RKO (cell line): ENCODE measurements around the gene ZNF418.
"Not testable (repeated sequence)": the region's sequence is repeated elsewhere in the genome, so short reads cannot be mapped to it uniquely, and the experiment has no call there.

Source experiments
- DNase-seq: peaks from one replicate; pipeline ENCODE4 v3.0.0-alpha.2; 2016; ENCODE audit warnings: low spot score

ZNF418 gene

DNA sequence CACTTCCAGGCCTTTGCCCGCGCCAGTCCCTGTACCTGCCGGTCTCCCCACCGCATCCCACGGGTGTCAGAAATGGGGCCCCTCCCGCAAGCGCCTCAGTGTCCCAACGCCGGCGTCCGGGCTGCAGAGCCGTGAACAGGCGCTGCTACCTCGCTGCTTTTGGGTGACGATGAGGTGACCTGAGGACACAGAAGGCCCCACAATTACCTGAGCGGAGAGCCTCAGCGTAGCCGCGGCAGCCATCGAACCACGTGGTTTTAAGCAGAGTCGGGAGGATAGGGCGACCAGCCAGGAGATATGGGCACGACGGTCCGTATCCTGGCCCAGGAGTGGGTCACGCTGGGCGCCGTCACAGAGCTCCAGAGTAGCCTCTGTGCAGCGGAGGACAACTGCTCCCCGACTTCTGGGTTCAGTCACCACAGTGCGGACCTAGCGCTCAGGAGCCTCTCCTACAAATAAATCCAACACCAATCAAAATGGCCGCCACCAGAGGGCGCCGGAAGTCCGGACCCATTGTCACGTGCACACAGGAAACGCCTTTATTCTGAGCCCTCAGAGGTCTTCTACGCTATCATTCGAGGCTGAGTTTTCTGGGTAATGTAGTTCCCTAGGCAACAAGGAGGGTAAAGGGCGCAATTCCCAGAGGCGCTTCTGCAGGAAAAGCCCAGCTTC is 46.5 kb downstream of the ZNF418 start, which contains the start of gene ZNF814:
TSS of gene ZNF814 (minus strand) at position 478 of the 672 bp plus-strand sequence. CDS start at position 243, 235 bp downstream.
- peak; percentile 9 for DNase-seq

DNA sequence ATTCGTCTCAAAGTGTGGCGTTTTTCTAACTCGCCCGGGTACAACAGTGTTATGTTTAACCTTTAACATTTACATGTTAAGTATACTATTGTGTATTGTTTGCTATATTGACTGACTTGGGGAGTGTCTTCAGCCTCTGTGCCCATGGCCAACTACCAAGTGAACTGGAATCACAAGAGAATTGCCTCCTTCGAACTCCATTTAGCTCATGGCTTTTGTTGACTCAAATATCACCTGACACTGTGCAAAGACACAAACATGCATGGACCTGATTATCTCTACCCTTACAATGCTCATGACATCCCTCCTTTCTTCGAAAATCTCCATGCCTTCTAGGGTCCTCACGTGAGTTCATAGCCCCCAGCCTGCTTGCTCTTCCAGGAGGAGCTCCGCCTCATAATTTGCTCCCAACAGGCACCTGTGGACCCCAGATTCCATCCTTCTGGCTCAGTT is 47.1 kb downstream of the ZNF418 start:
- DNase-seq: no peak

DNA sequence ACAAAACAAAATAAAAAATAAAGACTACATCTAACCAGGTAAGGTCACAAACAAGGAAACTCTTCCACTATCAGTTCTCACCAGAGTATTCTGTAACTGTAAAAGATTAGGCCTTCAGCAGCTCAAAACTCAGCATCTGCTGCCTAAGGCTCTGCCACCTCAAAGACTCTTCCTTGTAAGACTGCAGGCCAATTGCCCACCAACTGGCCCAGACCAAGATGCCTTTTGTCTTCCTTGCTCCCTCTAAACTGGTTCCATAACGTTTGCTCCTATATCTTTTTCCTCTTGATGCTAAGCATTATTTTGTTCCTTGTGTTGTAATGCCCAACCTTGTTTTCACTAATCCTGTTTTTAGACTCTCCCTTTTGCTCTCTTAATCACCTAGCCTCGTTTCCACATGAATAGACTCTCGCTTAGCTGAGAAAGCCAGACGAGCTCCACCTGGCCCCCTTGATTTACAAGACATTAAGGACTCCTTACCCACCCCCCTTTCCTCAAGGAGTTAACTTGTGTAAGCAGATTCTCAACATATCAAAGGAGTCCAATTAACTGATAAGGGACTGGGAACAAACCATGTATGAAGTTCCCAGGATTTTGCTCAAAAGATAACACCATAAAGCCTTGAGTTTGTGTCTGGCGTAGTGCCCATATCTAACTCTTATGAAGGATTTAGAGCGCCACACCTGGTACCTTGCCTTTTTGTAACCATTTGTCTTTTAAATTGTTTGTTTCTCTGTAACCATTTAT is 47.8 kb downstream of the ZNF418 start:
- DNase-seq: no peak

DNA sequence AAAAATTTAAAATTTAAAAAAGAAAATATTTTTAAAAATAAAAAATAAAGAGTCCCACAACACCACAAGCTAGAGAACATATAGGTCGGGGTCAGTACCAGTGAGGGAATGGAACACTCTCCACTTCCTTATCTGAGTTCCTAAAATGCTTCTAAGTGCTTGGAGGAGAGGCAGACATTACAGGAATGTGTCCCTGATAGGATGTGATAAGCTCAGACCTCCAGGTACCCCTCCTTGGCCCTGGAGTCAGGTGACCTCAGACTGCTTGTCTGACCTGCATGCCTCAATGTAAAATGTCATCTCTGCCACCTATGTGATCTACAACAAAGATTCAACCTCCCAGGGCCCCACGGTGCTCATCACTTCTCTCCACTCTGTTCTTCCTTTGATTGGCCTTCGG is 49.2 kb downstream of the ZNF418 start:
- DNase-seq: no peak

DNA sequence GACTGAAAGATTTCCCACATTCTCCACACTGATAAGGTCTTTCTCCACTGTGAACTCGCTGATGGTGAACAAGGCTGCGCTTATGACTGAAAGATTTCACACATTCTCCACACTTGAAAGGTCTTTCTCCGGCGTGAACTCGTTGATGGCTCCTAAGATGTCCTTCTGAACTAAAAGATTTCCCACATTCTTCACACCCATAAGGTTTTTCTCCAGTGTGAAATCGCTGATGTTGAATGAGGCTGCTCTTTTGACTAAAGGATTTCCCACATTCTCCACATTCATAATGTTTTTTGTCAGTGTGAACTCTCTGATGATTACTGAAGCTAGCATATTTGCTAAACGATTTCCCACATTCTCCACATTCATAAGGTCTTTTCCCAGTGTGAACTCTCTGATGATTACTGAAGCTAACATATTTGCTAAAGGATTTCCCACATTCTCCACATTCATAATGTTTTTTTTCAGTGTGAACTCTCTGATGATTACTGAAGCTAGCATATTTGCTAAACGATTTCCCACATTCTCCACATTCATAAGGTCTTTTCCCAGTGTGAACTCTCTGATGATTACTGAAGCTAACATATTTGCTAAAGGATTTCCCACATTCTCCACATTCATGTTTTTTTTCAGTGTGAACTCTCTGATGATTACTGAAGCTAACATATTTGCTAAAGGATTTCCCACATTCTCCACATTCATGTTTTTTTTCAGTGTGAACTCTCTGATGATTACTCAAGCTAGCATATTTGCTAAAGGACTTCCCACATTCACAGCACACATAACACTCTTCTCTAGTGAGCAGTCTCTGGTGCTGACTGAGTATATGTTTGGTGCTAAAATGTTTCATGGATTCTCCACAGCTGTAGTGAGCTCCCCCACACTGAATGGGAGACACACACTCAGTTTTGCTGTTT is 61.1 kb downstream of the ZNF418 start:
- DNase-seq: not testable (repeated sequence)

DNA sequence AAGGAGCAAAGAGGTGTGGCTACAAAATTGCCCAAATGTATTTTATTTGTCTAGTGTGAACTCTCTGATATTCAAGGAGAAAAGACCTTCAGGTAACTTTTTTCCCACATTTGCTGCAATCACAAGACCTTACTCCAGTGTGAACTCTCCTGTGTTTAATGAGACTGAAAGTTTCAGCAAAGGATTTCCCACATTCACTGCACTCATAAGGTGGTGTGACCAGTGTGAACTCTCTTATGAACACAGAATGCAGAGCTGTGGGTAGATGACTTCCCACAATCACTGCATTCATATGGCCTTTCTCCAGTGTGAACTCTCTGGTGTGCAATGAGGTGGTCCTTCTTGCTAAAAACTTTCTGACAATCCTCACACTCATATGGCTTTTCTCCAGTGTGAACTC is 62.8 kb downstream of the ZNF418 start:
- no peak for DNase-seq
